Adrenal gland (tissue), 5 donors: Measurements from ENCODE around the gene CBR4.

Source experiments
- POLR2A ChIP-seq, 2 donors: fragments of 450-650 bp; IDR thresholded peaks; one replicate each; pipeline ENCODE4 v1.6.1; 2017; ENCODE audit warnings: antibody characterized with exemption in 2 of 2, mild to moderate bottlenecking in 2 of 2, moderate library complexity in 1 of 2
- TF ChIP-seq, protein P1 (sequence below), 6 experiments: fragments of 450-650 bp in 4 of 6; fragments of 200-600 bp in 2 of 6; sonication (generic) in 1 of 6; IDR thresholded peaks; 1 replicate in 5 of 6; 2 replicates in 1 of 6; pipeline versions ENCODE4 v1.5.1 to v1.8.0; 2016 to 2021; ENCODE audit warnings: antibody characterized with exemption in 6 of 6, mild to moderate bottlenecking in 2 of 6, moderate library complexity in 1 of 6
- donor health status: DM: no; HTN: no; CAD: no.

DNA sequence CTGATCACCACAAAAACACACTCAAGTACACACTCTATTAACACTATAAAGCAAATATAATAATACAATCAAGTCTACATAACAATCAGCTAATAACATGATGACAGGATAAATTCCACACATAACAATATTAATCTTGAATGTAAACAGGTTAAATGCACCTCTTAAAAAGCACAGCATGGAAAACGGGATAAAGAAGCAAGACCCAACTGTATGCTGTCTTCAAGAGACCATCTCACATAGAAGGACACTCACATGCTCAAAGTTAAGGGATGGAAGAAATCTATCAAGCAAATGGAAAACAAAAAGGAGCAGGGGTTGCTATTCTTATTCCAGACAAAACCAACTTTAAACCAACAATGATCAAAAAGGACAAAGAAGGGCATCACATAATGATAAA, 28.1 kb downstream of the CBR4 start:
- TF ChIP-seq, protein P1, sequence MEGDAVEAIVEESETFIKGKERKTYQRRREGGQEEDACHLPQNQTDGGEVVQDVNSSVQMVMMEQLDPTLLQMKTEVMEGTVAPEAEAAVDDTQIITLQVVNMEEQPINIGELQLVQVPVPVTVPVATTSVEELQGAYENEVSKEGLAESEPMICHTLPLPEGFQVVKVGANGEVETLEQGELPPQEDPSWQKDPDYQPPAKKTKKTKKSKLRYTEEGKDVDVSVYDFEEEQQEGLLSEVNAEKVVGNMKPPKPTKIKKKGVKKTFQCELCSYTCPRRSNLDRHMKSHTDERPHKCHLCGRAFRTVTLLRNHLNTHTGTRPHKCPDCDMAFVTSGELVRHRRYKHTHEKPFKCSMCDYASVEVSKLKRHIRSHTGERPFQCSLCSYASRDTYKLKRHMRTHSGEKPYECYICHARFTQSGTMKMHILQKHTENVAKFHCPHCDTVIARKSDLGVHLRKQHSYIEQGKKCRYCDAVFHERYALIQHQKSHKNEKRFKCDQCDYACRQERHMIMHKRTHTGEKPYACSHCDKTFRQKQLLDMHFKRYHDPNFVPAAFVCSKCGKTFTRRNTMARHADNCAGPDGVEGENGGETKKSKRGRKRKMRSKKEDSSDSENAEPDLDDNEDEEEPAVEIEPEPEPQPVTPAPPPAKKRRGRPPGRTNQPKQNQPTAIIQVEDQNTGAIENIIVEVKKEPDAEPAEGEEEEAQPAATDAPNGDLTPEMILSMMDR (IDR thresholded peaks at IDR 0.05) = no peak
- TF ChIP-seq POLR2A (IDR thresholded peaks at IDR 0.05) = no peak
